ENCODE measurements around the gene NR2C2.
"Not testable (repeated sequence)": the region's sequence is repeated elsewhere in the genome, so short reads cannot be mapped to it uniquely, and the experiment has no call there.

NR2C2 gene

GRCh38 chr3:14947100-14947885 is at the start of gene NR2C2:
Gene NR2C2, plus strand, starts transcription at chr3:14947583. Its CDS starts 56,332 bp downstream, at chr3:15003915.
- DNase-seq: peak; percentile 79

- no peak for DNase-seq
Observed at GRCh38 chr3:14898929-14899328, 48.5 kb upstream of the NR2C2 start.

GRCh38 chr3:14899993-14900618 is 47.3 kb upstream of the NR2C2 start:
- peak; percentile 70 for DNase-seq

- no peak for DNase-seq
Observed at GRCh38 chr3:14900881-14901873, 46.2 kb upstream of the NR2C2 start.

GRCh38 chr3:14902719-14903118 is 44.7 kb upstream of the NR2C2 start:
- no peak for DNase-seq

GRCh38 chr3:14903501-14903900 is 43.9 kb upstream of the NR2C2 start:
- not testable (repeated sequence) for DNase-seq

- no peak for DNase-seq
Observed at GRCh38 chr3:14905055-14905657, 42.2 kb upstream of the NR2C2 start.

- no peak for DNase-seq
Observed at GRCh38 chr3:14906355-14906971, 40.9 kb upstream of the NR2C2 start.

GRCh38 chr3:14907043-14907966 is 40.1 kb upstream of the NR2C2 start:
- no peak for DNase-seq

- DNase-seq: no peak
Observed at GRCh38 chr3:14909250-14909649, 38.1 kb upstream of the NR2C2 start.

- DNase-seq: no peak
Observed at GRCh38 chr3:14911651-14912050, 35.7 kb upstream of the NR2C2 start.

GRCh38 chr3:14913071-14913925 is 34.1 kb upstream of the NR2C2 start:
- no peak for DNase-seq

GRCh38 chr3:14913926-14914778 is 33.2 kb upstream of the NR2C2 start:
- no peak for DNase-seq

GRCh38 chr3:14914779-14915117 is 32.6 kb upstream of the NR2C2 start:
- no peak for DNase-seq

GRCh38 chr3:14915636-14916222 is 31.7 kb upstream of the NR2C2 start:
- no peak for DNase-seq

- no peak for DNase-seq
Observed at GRCh38 chr3:14918356-14918860, 29.0 kb upstream of the NR2C2 start.

- no peak for DNase-seq
Observed at GRCh38 chr3:14920536-14920935, 26.8 kb upstream of the NR2C2 start.

GRCh38 chr3:14921034-14921616 is 26.3 kb upstream of the NR2C2 start:
- peak; percentile 74 for DNase-seq

Data from NCI-H345 (cell line).